NCI-H748 (cell line): Measurements from ENCODE around the gene DDX41.
"Not testable (repeated sequence)": the region's sequence is repeated elsewhere in the genome, so short reads cannot be mapped to it uniquely, and the experiment has no call there.

Experiments used
- DNase-seq: peaks from one replicate; lab custom pipeline; 2025; ENCODE audit not compliant: unreplicated experiment; lab: John Stamatoyannopoulos, UW

The DDX41 gene

DNA sequence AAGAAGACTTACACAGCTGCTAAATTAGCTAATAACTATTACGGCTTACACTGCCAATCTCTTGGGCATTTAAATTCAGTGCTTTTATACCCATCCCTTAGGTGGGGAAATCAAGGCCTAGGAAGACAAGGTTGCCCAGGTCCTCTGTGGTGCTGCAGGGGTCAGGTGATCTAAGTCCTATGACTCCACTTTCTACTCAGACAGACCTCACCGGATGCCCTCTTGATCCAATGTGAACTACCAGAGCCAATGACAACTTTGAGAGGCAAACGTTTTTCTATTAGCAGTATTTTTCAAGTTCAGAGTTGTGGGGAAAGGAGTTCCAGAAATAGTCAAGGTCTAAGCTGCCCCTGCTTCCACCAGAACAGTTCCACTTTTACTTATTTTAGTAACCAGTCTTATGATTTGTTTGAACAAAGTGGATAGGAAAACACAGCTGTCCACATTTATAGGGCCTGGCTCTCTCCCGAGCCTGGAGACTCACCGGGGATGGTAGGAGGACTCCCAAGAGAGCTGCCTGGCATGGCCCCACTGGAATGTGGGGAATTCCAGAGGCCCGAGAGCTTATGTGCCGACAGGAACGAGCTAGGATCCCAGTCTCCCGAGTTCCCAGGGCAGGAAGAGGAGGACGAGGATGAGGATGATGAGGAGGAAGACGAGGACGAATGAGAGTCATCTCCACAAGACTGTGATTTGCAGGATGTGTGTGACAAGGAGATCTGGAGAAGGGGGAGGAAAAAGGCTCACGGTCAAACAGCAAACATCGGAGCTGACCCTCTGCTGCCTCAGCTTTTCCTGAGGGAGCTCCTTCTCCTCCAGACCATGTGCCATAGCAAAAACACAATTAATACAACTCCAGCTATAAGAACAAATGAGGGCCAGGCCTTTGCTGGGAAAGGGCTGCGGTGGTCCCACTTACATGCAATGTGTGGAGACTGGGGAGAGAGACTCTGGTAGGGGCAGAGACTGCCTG, 20.9 kb upstream of the DDX41 start:
- DNase-seq: no peak

GRCh38 chr5:177536386-177536785, 19.6 kb upstream of the DDX41 start:
- DNase-seq: no peak

GRCh38 chr5:177535125-177535524, 18.4 kb upstream of the DDX41 start:
- DNase-seq: no peak

- DNase-seq: not testable (repeated sequence)
These were observed 17.7 kb upstream of the DDX41 start for GRCh38 chr5:177534433-177534832.

DNA sequence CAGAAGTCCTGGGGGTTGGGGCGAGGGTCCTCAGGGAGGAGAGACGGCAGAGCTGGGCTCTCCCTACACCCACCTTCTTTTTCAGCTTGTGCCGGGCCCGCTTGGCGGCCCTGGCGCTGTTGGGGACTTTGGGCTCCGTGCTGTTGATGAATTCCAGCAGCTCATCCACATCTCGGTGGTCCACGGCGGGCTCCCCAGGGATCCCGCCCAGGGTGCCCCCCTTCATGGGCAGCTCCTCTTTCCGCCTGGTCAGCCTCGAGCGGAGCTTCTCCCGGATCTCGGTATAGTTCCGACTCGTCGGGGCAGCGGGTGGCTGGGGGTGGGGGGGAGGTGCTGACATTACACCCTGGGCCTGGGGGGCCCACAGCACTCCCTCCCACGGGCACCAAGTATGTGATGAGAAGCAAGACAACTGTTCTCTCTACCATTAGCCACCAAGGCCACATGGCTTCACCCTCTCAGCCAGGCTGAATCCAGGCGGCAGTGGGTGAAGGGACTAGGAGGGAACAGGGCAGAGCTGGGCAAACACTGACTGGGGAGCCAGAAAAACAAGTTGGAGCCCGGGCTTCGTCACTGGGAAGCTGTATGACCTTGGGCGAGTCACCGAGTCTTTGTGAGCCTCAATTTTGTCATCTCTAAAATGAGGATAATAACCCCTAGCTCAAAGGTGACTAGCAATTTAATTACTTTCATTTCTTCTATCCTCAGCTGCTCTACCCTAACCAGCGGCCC, 14.6 kb upstream of the DDX41 start:
- DNase-seq: no peak

GRCh38 chr5:177530638-177531037, 13.9 kb upstream of the DDX41 start:
- no peak for DNase-seq

GRCh38 chr5:177529247-177530203, 12.8 kb upstream of the DDX41 start:
- DNase-seq: no peak

GRCh38 chr5:177528631-177529030, 11.9 kb upstream of the DDX41 start:
- no peak for DNase-seq

DNA sequence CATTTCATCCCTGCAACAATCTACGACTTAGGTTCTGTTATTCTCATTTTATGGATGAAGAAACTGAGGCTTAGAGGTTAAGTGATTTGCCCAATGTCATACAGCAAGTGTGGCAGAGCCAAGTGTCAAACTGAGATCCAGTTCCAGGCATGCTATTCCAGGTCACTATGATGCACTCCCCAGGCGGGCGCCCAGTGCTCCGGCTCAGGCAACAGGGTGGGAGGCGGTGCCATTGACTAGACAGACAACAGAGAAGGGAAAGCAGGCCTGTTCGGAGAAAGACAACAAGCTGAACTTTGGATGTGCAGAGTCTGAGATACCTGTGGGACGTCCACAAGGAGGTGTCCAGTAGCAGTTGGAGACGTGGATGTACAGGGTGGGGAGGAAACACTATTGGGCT, 10.8 kb upstream of the DDX41 start:
- no peak for DNase-seq

GRCh38 chr5:177526791-177527190, 10.0 kb upstream of the DDX41 start:
- DNase-seq: no peak

DNA sequence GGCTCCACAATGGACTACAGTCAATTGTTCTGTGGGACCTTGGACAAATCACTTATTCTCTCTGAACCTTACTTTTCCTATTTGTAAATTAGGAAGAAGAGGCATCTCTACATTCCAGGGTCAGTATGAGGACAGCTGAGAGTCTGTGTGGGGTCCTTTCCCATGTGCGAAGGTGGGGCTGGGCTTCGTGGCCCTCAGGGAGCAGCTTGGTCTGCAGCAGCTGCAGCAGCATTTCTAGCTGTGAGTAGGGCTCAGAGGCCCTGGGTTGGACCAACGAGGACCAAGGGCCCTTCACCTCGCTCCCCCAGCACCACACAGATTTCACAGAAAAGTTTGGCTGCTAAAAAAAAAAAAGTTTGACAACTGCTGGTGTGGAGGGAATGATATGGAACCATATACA, 9.4 kb upstream of the DDX41 start:
- no peak for DNase-seq

GRCh38 chr5:177524941-177525655, 8.3 kb upstream of the DDX41 start:
- DNase-seq: no peak

- DNase-seq: no peak
These were observed 7.8 kb upstream of the DDX41 start for GRCh38 chr5:177524539-177524900.

GRCh38 chr5:177523711-177524538, 7.2 kb upstream of the DDX41 start:
- no peak for DNase-seq

GRCh38 chr5:177520916-177521513, 4.3 kb upstream of the DDX41 start:
- no peak for DNase-seq

- no peak for DNase-seq
These were observed 3.5 kb upstream of the DDX41 start for GRCh38 chr5:177520271-177520670.

GRCh38 chr5:177519463-177520235, 2.9 kb upstream of the DDX41 start:
- no peak for DNase-seq

DNA sequence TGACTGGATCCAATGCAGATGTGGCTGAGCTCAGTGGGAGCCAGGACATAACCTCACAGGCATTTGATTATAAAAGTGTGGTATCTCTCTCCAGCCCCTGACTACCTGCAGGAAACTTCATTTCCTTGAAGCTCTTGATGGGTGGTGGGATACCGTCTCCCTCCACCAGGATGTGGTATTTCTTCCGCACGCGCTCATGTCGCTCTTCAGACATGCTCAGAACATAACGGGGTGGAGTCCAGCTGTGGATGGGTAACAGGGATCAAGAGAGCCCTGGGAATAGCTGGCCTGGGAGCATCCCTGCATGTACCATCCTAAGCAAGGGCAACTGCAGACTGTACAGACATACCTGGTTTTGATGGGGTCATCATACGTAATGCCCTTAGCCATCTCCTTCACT, 1.2 kb downstream of the DDX41 start:
- no peak for DNase-seq
